ENCODE data around the gene DUSP12.

The DUSP12 gene

DNA sequence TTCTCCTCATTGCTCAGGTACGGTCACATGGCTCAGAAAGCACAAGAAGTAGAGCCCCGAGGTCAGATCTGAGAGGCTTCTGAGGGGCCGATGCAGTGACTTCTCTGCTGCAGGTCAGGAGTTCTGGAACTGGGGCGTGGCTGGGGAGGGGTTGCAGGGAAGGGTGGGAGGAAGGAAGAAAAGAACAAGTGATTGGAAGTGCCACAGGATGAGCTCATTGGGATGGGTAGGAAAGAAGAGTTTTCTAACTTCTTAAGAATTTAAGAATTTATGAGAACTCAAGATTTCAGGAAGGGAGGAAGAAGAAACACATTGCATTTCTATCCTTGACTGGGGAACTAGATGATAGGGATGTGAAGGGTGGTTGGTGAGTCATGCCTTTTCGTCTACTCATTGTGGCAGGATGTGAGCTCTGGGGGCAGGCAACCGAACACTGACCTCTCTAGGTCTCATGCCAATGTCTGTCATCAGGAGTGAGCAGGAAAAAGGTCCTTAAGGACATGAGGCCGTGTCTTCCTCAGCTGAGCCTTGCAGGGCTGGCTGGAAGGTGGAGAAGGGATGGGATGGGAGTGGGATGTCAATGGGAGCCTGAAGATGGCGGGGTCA, 27.7 kb upstream of the DUSP12 start:
- TF ChIP-seq, protein P1, sequence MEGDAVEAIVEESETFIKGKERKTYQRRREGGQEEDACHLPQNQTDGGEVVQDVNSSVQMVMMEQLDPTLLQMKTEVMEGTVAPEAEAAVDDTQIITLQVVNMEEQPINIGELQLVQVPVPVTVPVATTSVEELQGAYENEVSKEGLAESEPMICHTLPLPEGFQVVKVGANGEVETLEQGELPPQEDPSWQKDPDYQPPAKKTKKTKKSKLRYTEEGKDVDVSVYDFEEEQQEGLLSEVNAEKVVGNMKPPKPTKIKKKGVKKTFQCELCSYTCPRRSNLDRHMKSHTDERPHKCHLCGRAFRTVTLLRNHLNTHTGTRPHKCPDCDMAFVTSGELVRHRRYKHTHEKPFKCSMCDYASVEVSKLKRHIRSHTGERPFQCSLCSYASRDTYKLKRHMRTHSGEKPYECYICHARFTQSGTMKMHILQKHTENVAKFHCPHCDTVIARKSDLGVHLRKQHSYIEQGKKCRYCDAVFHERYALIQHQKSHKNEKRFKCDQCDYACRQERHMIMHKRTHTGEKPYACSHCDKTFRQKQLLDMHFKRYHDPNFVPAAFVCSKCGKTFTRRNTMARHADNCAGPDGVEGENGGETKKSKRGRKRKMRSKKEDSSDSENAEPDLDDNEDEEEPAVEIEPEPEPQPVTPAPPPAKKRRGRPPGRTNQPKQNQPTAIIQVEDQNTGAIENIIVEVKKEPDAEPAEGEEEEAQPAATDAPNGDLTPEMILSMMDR (IDR thresholded peaks at IDR 0.05; ENCODE audit: extremely low read depth, insufficient read depth, missing control alignments) = no peak
- in situ Hi-C loops (cut with MboI; ENCODE audit: low pct_unique_long_range_greater_than_20kb, low sequenced_read_pairs, unreplicated experiment) = loop anchor here (25.0 kb wide), 1 partner anchor 535 kb away; the partner anchor contains the start of genes ADAMTS4 and B4GALT3
- DNase-seq (ENCODE audit: low spot score) = no peak

DNA sequence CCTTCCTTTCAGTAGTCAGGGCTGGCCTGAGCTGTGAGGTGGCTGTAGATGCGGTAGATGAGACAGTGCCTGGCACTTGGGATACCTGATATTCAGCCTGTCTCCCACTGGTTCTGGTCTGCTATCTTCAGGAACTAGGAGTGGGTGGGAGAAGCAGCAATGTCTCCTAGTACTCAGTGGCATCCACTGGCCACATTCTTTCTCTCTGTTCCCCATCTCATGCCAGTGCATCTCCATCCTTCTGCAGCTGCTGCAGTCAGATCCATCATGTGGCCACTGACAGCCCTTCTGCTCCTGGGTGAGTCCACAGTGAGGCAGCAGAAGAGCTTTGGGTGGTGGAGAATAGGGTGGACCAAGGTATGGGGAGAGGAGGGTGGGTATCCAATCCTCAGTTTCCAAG, 27.2 kb upstream of the DUSP12 start:
- TF ChIP-seq, protein P1 (IDR thresholded peaks at IDR 0.05; ENCODE audit: extremely low read depth, insufficient read depth, missing control alignments) = no peak
- DNase-seq (ENCODE audit: low spot score) = no peak
- in situ Hi-C loops (cut with MboI; ENCODE audit: low pct_unique_long_range_greater_than_20kb, low sequenced_read_pairs, unreplicated experiment) = loop anchor here (25.0 kb wide), 1 partner anchor 535 kb away; the partner anchor contains the start of genes ADAMTS4 and B4GALT3

DNA sequence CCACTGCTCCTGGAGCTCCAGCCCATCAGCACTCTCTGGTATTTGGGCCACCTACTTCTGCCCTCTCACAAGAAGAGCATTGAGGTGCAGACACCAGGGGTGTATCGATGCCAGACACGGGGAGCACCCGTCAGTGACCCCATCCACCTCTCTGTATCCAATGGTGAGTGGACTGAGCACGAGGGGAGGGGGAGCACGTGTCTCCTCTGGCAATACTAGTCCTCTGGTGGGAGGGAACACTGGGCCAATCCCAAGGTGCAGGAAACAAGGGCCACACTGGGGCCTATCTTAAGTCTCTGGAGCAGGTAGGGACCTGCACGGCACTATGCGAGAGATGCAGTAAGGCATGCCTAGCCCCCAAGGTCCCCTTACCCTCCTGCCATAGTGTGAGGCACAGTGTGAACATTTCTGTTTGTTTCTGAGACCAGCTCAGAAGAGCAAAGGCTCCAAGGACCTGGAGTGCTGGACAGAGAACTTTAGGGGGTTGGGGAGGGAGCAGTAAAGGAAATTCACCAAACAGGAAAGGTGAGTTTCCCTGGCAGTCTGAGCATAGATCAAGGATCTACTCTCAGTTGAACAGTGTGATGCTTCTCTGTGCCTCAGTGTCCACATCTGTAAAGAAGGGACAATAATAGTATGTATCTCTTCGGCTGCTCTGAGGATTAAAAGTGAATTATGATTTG, 26.0 kb upstream of the DUSP12 start:
- TF ChIP-seq, protein P1 (IDR thresholded peaks at IDR 0.05; ENCODE audit: extremely low read depth, insufficient read depth, missing control alignments) = no peak
- in situ Hi-C loops (cut with MboI; ENCODE audit: low pct_unique_long_range_greater_than_20kb, low sequenced_read_pairs, unreplicated experiment) = loop anchor here (25.0 kb wide), 1 partner anchor 536 kb away; the partner anchor contains the start of genes ADAMTS4 and B4GALT3
- DNase-seq (ENCODE audit: low spot score) = no peak

DNA sequence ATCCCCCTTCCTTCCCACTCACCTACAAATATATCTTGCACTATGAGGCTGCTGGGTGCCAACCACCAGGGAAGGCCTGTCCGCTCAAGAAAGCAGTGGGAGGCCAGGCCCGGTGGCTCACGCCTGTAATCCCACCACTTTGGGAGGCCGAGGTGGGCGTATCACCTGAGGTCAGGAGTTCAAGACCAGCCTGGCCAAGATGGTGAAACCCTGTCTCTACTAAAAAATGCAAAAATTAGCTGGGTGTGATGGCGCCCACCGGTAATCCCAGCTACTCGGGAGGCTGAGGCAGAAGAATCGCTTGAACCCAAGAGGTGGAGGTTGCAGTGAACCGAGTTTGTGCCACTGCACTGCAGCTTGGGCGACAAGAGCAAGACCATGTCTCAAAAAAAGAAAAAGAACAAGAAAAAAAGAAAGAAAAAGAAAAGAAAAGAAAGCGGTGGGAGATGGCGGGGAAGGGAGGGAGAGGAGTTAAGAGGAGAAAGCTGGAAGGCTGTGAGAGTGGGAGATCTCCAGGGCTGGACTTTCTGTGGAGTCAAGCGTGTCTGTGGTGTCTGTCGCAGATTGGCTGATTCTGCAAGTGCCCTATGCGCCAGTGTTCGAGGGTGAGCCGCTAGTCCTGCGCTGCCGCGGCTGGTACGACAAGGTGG, 24.2 kb upstream of the DUSP12 start:
- in situ Hi-C loops (cut with MboI; ENCODE audit: low pct_unique_long_range_greater_than_20kb, low sequenced_read_pairs, unreplicated experiment) = loop anchor here (25.0 kb wide), 1 partner anchor 88 kb away; the partner anchor contains the start of gene FCGR3B
- peak; percentile 22 for DNase-seq (ENCODE audit: low spot score)

DNA sequence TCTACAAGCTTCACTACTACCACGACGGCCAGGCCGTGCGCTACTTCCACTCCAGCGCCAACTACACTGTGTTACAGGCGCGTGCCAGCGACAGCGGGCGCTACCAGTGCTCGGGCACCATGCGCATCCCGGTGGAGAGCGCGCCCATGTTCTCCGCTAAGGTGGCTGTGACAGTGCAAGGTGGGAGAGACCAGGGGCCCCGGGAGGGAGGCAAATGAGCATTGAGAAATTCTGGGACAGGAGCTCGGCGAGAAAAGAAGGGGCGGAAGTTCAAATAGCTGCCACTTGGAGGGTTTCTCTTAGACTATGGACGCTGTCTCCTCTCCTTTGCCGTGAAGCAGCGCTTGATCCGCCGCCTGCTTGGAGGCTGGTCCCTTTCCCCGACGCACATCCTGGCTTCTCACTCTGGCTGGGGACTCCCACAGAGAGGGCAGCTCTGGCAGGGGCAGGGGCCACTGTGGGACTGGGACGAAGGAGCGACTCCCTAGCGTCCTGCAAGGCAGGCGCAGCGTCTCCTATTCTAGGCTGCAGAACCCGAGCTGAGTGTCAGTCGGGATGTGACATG, 23.6 kb upstream of the DUSP12 start:
- DNase-seq (ENCODE audit: low spot score) = peak; percentile 38
- in situ Hi-C loops (cut with MboI; ENCODE audit: low pct_unique_long_range_greater_than_20kb, low sequenced_read_pairs, unreplicated experiment) = loop anchor here (25.0 kb wide), 1 partner anchor 89 kb away; the partner anchor contains the start of gene FCGR3B
- TF ChIP-seq, protein P1 (IDR thresholded peaks at IDR 0.05; ENCODE audit: extremely low read depth, insufficient read depth, missing control alignments) = no peak

DNA sequence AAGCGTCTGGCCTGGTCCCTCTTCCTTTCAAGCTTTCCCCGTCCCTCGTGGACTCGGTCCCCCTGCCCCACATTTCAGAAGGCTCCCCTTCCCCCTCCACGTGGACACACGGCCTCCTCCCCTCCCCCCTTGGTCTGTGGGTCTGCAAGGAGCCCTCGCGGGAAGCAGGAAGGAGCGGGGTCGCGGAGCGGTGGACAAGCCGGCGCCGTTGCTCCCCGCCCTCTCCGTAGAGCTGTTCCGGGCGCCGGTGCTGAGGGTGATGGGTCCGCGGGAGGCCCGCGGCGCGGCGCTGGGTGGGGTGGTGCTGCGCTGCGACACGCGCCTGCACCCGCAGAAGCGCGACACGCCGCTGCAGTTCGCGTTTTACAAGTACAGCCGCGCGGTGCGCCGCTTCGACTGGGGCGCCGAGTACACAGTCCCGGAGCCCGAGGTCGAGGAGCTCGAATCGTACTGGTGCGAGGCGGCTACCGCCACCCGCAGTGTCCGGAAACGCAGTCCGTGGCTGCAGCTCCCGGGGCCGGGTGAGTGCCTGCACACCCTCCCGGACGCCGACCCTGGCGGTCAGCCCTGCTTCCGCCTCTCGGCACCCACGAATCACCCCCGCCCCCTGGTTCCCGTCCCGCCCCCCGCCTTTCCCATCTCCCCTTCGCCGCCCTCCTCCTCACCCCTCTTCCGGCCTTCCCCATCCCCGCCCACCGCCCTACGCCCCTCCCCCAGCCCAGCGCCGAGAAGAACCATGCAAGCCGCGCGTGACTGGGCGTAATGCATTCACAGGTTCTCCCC, 22.9 kb upstream of the DUSP12 start:
- in situ Hi-C loops (cut with MboI; ENCODE audit: low pct_unique_long_range_greater_than_20kb, low sequenced_read_pairs, unreplicated experiment) = loop anchor here (25.0 kb wide), 1 partner anchor 89 kb away; the partner anchor contains the start of gene FCGR3B
- TF ChIP-seq, protein P1 (IDR thresholded peaks at IDR 0.05; ENCODE audit: extremely low read depth, insufficient read depth, missing control alignments) = no peak
- peak; percentile 87 for DNase-seq (ENCODE audit: low spot score)

Data from GM13977 (cell line).